ENCODE measurements around the gene PRDM11. TPM values are rescaled to one million over a fixed set of nuclear protein-coding genes. Genes with fewer than 3 reads are reported as not detected.

Gene PRDM11
- total RNA-seq, 1 donor from 2014 or later, result 7.5 TPM

DNA sequence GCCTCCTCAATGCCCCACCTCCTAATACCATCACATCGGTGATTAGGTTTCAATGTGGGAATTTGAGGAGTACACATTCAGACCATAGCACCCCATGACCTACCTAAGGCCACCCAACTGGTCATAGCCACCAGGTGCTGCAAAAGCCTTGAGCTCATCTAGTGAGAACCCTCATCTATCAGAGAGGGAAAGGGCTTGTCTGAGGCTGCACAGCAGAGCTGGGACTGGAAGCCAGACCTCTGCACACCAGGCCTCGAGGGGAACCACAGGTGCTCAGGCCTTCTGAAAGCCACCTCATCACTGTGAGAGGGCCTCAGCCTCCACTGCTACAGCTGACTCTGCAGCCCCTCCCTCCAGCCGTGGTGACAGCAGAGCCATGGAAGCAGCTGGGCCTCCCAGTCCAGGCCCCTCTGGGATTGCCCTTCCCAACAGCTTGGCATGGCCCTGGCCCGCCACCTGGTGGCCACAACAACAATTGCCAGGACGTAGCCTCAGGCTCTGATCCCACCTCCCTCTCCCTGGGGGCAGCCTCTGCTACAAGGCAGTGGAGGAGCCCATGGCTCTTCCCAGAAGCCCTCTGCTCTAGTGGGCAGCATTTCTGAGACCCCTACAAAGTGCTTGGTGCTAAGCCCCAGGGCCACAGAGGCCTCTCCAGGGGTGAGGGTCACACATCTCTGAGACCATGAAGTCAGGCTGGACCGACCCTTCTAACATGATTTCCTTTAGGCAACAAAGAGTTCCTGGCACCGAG lies 41.0 kb upstream of the PRDM11 start:
- H3K36me3 Mint-ChIP-seq (ENCODE audit: unreplicated experiment), result no peaks in the 10 kb centered on the region
- peaks cover 21% of the 10 kb centered on the region for H3K4me1 Mint-ChIP-seq (ENCODE audit: low read depth, unreplicated experiment)
- no peak overlapping the region for H3K4me3 Mint-ChIP-seq (ENCODE audit: unreplicated experiment)
- TF ChIP-seq, protein P1, sequence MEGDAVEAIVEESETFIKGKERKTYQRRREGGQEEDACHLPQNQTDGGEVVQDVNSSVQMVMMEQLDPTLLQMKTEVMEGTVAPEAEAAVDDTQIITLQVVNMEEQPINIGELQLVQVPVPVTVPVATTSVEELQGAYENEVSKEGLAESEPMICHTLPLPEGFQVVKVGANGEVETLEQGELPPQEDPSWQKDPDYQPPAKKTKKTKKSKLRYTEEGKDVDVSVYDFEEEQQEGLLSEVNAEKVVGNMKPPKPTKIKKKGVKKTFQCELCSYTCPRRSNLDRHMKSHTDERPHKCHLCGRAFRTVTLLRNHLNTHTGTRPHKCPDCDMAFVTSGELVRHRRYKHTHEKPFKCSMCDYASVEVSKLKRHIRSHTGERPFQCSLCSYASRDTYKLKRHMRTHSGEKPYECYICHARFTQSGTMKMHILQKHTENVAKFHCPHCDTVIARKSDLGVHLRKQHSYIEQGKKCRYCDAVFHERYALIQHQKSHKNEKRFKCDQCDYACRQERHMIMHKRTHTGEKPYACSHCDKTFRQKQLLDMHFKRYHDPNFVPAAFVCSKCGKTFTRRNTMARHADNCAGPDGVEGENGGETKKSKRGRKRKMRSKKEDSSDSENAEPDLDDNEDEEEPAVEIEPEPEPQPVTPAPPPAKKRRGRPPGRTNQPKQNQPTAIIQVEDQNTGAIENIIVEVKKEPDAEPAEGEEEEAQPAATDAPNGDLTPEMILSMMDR (IDR thresholded peaks at IDR 0.05; ENCODE audit: partially characterized antibody, unreplicated experiment), result peak; percentile 99
- peak overlapping the region; percentile 48 for H3K27ac Mint-ChIP-seq (ENCODE audit: unreplicated experiment)
- DNase-seq, result peak; percentile 97
- H3K27me3 Mint-ChIP-seq (ENCODE audit: unreplicated experiment), result peaks cover 14% of the 10 kb centered on the region
- H3K9me3 Mint-ChIP-seq (ENCODE audit: unreplicated experiment), result peaks cover 3% of the 10 kb centered on the region

DNA sequence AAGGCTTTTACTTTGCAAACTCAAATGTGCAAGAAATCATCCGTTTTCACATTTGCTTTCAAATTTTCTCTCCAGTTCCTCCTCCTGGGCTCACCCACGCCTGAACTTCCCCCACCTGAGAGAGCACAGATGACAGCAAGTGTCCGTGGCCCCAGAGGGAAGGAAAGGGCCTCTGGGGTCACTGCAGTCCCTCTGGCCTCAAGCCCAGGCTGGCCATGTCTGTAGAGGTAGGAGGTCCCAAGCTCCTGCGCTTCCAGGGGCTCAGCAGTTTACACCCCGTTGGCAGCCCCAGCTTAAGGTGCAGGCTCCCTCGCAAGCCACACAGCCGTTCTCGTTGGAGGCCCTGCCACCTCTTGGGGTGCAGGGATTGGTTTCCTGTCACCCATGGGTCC lies 40.5 kb upstream of the PRDM11 start:
- TF ChIP-seq, protein P1 (IDR thresholded peaks at IDR 0.05; ENCODE audit: partially characterized antibody, unreplicated experiment), result no peak
- Mint-ChIP-seq H3K4me1 (ENCODE audit: low read depth, unreplicated experiment) (peaks cover 19% of the 10 kb centered on the region), H3K27me3 (ENCODE audit: unreplicated experiment) (peaks cover 14% of the 10 kb centered on the region), H3K36me3 (ENCODE audit: unreplicated experiment) (no peaks in the 10 kb centered on the region), H3K4me3 (ENCODE audit: unreplicated experiment) (no peak overlapping the region), H3K27ac (ENCODE audit: unreplicated experiment) (peak overlapping the region; percentile 43), H3K9me3 (ENCODE audit: unreplicated experiment) (peaks cover 3% of the 10 kb centered on the region)
- DNase-seq, result no peak

DNA sequence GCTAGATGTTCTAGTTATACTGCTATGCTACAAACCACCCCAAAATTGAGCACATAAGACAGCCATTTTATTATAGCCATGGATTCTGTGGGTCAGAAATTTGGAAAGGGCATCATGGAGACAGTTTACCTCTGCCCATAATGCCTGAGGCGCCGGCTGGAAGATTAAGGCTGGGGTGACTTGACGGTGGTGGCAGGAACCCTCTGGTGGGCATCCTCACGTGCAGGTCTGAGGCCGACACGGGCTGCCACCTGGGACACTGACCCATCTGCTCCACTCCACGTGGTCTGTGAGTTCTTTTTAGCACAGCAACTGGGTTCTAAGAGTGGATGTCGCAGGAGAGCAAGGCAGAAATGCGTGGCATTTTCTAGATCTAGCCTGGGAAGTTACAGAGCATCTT lies 40.0 kb upstream of the PRDM11 start:
- Mint-ChIP-seq H3K27me3 (ENCODE audit: unreplicated experiment) (peaks cover 11% of the 10 kb centered on the region), H3K4me3 (ENCODE audit: unreplicated experiment) (no peak overlapping the region), H3K9me3 (ENCODE audit: unreplicated experiment) (peaks cover 3% of the 10 kb centered on the region), H3K36me3 (ENCODE audit: unreplicated experiment) (no peaks in the 10 kb centered on the region), H3K4me1 (ENCODE audit: low read depth, unreplicated experiment) (peaks cover 19% of the 10 kb centered on the region), H3K27ac (ENCODE audit: unreplicated experiment) (peak overlapping the region; percentile 60)
- DNase-seq, result no peak
- TF ChIP-seq, protein P1 (IDR thresholded peaks at IDR 0.05; ENCODE audit: partially characterized antibody, unreplicated experiment), result no peak

DNA sequence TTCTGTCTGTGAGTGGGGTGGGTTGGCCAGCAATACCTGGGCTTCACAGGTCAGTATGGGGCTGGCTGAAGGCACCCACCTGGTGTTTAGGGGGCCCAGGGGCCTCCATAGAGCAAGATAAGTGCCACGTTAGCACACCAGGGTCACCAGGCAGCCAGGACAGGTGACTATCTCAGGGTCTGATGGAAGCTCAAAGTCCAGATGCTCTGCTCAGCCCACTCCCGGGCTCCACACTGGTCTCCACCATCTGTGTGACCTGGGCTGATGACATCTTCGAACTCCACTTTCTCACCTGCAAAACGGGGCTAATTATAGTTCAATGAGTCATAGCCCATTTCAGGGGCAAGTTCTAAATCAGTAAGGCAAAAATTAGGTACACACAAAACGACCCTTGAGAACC lies 39.4 kb upstream of the PRDM11 start:
- H3K9me3 Mint-ChIP-seq (ENCODE audit: unreplicated experiment), result peaks cover 3% of the 10 kb centered on the region
- TF ChIP-seq, protein P1 (IDR thresholded peaks at IDR 0.05; ENCODE audit: partially characterized antibody, unreplicated experiment), result no peak
- no peak overlapping the region for H3K4me3 Mint-ChIP-seq (ENCODE audit: unreplicated experiment)
- peaks cover 1% of the 10 kb centered on the region for H3K36me3 Mint-ChIP-seq (ENCODE audit: unreplicated experiment)
- no peak overlapping the region for H3K27ac Mint-ChIP-seq (ENCODE audit: unreplicated experiment)
- DNase-seq, result no peak
- H3K4me1 Mint-ChIP-seq (ENCODE audit: low read depth, unreplicated experiment), result peaks cover 19% of the 10 kb centered on the region
- H3K27me3 Mint-ChIP-seq (ENCODE audit: unreplicated experiment), result peaks cover 11% of the 10 kb centered on the region

Measured in glutamatergic neuron (in vitro differentiated cells).